GM18909 (cell line): ENCODE results near the gene PRKAR1B.
"Not testable (repeated sequence)": the region's sequence is repeated elsewhere in the genome, so short reads cannot be mapped to it uniquely, and the experiment has no call there.

ENCODE experiments used
- ATAC-seq: cut with Tn5 transposase; IDR thresholded peaks from one replicate; pipeline ENCODE4 v1.9.1; 2021; ENCODE audit warnings: mild to moderate bottlenecking; ENCODE audit not compliant: unreplicated experiment, poor library complexity

PRKAR1B gene

DNA sequence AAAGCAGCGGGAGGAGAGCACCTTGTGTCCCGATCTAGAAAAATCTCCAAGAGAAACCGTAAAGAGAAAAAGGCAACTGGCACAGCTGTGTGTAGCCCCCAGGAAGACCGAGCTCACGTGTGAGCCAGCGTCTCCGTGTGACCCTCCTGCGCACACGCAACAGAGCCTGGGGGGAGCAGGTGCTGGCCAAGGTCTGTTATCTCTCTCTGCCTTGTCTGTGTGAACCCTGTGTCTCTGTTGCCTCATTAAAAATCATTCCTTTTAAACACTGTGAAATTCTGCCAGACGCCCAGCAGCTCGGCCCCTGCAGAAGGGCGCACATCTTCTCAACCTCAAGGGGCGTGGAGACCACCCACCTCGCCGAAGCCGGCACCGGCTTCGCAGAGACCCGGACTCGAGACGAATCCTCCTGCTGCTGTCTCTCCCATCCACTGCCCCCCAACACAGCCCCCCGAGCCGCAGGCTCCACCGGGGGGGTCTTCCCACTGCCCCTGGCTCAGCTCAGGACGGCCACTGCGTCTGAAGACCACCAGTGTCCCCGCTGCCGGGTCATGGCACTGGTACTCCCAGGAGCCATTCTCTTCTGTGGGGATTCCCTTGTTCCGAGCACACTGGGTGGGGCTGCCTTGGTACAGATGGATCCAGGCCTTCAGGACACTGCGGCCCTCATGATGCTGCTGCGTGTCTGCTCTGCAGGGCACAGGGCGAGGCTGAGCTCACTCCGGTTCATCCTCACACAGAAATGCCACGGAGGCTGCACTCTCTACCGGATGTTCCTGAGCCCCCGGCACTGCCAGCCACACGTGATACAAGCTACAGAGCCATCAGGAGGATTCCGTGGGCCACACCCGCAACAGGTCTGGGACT lies 94.9 kb downstream of the PRKAR1B start:
- no peak for ATAC-seq

DNA sequence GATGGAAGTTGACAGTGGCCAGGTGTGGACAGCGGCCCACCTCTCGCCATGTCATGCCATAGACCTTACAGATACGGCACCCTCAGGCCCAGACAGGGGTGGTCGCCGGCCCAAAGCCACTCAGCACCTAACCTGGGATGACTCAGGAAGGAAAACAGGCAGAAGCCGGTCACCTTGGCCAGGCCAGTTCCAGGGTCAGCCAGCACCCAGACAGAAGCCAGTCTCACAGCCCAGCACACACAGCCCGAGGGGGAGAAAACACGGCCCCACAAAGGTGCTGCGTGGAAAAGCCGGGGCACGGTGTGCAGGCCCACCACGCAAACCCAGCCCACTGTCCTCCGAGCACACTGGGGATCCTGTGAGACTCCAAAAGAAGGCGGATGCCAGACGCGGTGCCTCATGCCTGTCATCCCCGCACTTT lies 95.8 kb downstream of the PRKAR1B start:
- ATAC-seq: no peak

DNA sequence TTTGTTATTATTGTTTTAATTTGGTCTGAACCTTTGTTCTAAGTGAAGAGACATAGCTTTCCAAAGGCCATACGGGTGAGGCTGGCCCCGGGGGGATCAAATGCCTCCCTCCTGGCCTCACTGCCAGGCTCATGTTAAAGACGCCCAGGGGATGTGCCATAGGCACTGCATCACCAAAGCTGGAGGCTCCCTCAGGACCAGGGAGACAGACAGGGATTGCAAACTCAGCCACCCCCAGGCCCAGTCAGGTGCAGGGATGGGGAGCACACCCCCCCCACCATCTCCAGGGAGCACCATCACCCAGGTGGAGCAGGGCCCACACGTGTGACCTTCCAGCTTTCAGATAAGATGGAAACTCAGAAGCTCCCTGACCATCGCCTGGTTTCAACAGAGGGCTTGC lies 96.5 kb downstream of the PRKAR1B start:
- ATAC-seq: no peak

DNA sequence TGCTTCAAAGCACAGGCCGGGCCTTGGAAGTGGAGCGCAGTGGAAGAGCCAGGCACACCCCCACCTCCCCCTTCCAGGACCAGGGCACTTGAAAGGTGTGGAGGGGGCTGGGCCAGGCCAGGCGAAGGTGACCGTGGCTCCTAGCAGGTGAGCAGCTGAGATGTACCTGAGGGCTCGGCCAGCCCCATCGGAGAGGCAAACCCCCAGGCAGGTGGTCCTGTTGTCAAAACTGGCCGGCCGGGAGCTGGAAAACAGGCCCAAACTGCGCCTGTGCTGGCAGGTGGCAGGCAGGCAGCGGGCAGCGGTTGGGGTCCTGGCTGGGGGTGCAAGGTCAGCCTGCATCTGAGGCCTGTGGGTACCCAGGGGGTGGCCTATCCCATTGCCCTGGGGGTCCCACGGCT lies 97.0 kb downstream of the PRKAR1B start:
- ATAC-seq: no peak

DNA sequence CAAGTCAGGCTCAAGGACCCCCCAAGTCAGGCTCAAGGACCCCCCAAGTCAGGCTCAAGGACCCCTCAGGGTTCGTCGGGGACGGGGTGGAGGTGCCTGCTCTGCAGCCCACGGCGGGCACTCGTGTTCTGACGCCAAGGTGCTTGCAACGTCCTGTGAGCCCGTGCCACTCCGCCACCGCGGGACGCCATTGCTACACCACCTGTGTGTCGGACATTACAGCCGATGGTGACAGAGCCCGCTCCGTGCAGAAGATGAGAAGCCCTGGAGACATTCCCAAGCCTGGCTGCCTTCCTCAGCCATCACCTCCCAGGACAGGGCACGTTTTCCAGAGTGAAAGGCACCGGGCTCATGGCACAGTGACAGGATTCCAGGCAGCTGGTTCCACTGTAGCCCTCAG lies 98.3 kb downstream of the PRKAR1B start:
- ATAC-seq: no peak

DNA sequence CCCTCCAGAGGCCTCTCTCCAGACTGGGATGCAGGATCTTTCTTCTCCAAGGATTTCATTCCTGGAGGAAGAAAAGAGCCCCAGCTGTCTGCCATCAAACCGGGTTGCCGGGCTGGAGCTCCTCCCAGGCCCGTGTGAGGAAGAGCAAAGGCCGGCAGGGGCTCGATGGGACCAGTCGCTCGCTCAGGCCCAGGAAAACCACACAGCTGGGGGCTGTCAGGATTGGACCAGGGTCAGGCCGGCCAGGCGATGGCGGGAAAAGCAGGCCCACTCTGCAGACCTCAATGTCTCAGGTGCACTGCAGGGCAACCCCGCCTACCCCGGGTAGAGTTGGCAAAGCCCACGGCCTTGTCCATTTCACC lies 98.7 kb downstream of the PRKAR1B start:
- ATAC-seq: no peak

DNA sequence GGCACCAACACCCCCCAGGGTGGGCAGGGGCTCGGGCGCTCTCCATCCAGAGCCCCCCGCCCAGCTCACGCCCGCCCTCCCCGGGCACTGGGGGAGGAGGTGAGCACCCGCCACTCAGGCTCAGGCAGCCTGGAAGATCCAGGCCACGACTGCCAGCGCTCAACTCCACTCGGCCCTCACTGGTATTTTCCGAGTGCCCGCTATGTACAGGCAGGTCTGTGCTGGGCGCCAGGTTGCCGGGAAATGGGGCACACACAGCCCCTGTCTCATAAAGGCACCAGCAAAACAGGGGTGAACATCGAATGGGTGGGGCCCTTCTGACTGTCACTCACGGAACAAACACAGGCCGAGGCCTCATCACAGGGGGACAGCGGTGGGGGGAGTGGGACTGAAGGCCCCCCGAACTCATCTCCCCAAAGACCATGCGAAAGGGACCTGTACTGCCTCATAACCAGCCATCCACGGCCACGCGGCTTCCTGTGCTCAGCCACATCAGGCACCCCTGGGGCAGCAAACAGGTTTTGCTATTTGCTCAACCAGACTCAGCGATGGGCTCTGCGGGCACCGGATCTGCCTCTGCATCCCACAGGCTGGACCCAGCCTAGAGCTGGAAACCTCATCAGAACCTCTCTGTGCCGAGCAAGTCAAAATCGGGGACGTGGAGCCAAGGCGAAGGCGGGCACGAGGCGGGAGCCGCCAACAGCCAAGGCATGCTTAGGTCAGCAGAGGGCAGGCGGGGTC lies 99.2 kb downstream of the PRKAR1B start:
- no peak for ATAC-seq

DNA sequence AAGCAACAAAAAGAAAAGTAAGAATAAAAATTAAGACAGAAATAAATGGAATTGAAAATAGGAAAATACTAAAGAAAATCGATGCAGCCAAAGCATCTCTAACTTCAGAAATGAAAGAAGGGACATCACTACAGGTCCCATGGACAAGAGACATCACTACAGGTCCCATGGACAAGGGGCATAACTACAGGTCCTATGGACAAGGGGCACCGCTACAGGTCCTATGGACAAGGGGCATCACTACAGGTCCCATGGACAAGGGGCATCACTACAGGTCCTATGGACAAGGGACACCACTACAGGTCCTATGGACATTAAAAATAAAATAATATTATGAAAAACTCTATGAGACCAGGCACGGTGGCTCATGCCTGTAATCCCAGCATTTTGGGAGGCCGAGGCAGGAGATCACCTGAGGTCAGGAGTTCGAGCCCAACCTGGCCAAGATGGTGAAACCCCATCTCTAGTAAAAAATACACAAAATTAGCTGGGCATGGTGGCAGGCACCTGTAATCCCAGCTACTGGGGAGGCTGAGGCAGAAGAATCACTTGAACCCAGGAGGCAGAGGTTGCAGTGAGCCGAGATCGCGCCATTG lies 101.6 kb downstream of the PRKAR1B start:
- no peak for ATAC-seq

DNA sequence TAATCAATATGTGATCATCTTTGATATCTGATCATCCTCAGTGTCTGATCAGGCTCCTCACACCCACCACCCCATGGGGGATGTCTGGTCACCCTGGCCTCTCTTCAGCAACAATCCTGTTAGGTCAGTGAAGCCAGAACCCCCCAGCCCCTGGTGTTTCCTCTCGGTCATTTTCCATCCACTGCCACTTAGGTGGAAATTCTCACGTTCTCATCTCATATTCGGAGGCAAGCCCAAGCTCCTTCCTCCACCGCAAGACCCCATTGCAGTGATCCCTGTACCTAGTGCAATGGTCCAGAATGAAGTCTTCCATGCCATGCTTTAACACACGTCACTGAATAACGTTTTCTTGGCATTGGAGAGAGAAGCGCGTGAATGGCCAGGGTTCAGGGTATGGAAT lies 103.6 kb downstream of the PRKAR1B start:
- no peak for ATAC-seq

DNA sequence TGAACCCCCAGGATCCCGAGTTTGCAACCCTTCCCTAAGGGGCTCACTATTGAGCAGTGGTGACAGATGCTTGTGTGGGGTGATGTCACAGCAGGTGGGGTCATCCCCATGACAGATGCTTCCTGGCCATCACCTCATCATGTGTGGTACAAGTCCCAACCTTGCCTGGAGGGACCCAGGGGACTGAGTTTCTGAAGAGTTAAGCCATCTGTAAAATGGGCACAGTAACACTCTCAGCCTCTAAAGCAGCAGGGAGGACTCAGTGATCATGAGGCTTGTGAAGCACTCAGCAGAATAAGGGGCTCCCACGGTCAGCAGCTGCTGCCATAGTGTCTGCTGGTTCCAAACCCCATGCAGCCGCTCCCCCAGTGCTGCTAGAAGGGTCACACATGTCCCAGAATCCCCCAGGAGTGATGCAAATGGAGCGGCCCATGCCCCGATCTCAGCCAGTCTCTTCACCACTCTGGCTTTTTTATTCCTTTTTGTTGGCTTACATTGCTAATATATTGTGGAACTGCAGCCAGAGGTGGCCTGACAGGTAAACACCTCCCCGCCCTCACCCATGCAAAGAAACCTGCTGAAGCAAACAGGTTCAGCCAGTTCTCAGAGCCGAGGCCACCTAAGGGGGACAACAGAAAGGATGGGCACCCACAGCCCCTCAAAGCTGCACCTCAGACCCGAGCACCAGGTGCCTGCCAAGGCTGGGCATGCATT lies 105.4 kb downstream of the PRKAR1B start:
- no peak for ATAC-seq

DNA sequence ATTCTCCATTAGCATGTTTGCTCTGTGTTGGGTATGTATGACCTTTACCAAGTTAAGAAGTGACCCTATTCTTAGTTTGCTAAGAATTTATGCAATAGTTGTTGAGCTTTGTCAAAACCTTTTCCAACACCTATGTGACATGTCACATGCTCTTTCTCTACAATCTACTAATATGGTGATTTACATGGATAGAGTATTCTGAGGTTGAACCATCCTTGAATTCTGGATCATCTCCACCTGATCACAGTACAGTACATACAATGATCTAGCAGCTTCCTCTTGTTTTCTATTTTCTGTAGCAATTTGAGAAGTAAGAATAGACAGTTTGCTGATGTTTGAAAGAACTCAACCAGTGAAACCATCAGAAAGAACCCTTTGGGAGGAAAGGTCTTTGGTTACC lies 106.2 kb downstream of the PRKAR1B start:
- no peak for ATAC-seq

DNA sequence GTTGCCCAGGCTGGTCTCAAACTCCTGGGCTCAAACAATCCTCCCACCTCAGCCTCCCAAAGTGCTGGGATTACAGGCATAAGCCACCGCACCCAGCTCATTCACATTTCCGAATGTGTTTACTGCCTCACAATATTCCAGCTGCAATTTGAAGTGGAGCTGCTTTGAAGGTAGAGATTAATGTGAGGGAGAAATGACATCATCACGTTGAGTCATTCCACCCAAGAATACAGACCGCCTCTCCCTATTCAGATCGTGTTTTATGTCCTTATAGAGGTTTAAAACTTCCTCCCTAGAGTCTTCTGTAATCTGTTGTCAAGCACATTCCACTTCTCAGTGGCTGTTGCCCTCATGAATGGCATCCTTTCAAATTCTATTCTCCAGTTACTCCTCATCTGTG lies 107.0 kb downstream of the PRKAR1B start:
- no peak for ATAC-seq

DNA sequence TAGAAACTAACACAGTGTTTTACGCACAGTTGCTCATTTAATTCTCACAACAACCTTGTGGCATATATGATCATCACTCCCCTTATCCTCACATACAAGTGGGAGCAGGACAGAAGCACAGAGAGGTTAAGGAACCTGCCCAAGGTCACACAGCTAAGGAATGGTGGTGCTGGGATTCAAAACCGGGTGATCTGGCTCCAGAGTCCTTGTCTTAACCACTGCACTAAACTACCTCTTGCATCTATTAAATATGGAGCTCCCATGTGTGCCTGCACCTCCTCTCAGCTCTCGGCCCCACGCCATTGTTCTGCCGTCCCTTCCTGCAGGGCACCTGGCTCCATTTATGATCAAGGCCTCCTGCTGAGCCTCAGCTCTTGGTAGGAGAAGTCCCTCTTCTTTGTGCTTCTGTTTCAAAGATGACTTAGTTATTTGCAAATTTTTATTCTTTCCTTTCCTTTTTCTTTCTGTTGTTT lies 107.7 kb downstream of the PRKAR1B start:
- ATAC-seq: no peak

DNA sequence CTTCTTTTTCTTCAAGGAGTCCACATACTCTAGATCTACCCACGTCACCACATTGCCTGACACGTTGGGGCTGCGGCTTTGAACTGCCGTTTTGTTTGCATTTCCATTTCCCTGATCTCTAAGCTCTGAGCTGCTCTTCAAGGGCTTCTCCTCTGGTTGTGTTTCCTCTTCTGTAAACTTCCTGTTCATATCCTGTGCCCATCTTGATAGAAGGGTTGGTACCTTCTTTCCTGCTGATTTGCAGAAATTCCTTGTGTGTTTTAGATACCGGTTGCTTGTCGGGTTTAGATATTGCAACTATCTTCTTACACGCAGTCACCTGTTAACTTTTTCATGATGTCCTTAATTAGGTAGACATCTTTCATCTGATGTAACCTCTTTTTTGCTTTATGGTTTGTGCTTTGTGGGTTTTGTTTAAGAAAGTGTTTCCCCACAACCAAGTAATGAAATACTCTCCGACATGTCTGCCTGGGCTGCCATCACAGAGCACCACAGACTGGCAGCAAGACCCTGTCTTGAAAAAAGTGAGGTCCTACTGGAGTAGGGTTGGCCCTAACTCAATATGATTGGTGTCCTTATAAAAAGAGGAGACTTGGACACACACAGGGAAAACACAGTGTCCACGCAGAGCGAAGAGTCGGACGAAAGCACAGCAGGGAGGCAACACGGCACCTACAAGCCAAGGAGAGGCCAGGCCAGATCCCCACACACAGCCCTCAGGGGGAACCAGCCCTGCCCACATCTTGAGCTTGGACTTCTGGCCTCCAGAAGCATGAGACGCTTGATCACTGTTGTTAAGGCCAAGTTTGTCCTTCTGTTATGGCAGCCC lies 108.3 kb downstream of the PRKAR1B start:
- ATAC-seq: no peak

DNA sequence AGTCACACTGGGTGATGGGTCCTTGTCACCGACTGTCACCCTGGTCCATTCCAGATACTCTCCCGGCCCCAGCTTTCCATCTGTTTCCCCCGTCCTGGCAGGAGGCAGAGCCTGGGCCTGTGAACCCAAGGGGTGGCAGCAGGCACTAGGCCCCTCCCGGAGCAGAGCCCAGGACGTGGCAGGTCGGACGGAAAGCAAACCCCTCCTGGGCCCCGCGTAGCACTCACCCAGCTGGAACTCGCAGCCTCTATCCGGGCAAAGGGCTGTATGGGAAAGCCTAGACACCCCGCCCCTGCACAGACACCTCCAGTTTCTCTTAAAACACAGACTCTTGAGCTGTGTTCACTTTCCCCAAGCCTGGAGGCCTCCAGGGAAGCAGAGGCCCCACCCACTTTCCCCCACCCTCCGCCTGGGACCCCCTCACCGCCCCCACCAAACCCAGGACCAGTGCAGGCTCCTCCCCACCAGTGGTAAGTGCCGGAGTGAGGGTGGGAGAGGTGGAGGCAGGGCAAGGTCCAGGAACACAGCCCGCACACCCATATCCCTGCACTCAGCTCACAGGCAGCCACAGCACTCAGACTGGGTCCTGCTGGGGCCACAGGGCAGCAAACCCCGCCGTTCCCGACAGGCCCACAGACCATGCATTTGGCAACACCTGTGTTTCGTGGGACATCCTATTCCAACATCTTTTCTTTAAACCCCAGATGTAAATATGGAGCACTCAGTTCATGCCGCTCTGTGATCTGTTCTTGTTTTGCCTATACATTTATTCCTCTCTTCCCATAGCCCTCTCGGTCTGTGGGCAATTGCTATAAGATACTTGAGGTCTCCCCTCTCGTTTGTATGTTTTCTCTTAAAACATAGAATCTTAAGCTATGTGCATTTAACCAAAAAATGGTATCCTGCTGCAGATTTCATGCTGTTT lies 109.2 kb downstream of the PRKAR1B start:
- no peak for ATAC-seq

DNA sequence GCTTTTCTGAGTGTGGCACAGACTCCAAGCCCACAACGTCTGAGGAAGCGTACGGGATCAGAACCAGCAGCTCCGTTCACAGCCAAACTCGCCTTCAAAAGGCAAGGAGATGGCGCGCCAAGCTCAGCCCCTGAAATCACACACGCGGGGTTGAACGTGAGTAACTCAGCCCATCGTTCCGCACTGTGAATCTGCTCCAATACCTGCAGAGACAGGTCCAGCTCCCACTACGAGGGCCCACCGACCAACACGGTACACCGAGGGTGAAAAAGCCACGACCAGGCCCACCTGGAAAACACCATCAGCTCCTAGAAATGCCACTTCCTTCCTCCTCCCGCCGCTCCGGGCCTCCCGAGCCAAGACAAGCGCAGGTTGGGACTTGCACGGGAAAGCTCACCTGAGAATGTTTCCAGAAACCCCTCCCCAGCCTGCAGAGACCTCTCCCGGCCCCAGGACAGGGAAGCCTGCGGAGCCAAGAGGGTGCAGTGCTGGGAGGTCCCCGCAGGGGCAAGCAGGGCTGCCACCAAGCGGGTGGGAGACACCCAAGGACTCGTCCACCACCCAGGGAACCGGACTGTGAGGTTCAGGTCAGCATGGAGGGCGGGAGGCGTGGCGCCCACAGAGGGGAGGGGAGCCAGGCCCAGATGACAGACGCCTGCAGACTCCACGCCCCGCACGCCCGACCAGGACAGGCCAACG lies 113.5 kb downstream of the PRKAR1B start:
- ATAC-seq: no peak

DNA sequence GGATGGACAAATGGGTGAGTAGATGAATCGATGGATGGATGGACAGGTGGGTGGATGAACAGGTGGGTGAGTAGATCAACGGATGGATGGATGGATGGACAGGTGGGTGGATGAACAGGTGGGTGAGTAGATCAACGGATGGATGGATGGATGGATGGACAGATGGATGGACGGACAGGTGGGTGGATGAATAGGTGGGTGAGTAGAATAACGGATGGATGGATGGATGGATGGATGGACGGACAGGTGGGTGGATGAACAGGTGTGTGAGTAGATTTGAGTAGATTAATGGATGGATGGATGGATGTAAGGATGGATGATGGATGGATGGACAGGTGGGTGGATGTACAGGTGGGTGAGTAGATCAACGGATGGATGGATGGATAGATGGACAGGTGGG lies 115.2 kb downstream of the PRKAR1B start:
- ATAC-seq: not testable (repeated sequence)

DNA sequence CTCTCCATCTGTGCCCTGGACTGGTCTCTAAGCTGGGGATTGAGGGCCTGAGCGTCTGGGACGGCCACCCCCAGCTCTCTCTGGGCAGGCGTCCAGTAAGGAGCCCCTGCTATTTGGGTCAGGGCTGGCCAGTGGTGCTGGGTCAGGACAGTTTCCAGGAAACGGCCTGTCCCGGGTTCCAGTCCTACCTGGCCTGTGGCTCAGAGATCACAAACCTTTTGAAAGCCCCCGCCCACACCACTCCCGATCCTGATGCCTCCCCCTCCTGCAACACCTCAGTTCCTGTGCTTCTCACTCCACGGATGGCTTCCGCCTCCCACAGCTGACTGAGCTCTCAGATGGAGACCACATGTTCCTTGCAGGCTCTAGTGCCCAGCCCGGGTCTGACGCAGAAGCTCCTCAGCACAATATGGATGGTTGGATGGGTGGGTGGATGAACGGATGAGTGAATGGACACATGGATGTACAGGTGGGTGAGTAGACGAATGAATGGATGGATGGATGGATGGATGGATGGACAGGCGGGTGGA lies 115.7 kb downstream of the PRKAR1B start:
- no peak for ATAC-seq
